ENCODE measurements around the gene TGFBR2.

Gene TGFBR2

DNA sequence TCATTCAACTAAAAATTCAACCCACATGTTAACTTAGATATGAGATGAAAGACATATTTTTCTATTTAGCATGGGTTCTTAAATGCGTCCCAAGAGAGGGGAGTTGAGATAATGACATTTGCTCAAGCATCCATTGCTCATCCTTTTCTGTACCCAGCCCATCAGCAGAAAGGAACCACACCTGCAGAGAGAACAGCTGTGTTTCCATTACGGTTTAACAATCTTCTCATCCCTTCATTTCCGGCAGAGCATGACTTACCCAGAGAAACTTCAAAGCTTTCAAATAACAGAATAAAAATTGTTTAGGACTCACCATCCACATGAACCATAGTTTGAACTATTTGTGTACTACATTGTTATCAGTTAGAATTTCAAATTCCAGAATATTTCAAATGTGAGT is 113.1 kb downstream of the TGFBR2 start:
- DNase-seq (ENCODE audit: low read depth, low spot score): no peak

DNA sequence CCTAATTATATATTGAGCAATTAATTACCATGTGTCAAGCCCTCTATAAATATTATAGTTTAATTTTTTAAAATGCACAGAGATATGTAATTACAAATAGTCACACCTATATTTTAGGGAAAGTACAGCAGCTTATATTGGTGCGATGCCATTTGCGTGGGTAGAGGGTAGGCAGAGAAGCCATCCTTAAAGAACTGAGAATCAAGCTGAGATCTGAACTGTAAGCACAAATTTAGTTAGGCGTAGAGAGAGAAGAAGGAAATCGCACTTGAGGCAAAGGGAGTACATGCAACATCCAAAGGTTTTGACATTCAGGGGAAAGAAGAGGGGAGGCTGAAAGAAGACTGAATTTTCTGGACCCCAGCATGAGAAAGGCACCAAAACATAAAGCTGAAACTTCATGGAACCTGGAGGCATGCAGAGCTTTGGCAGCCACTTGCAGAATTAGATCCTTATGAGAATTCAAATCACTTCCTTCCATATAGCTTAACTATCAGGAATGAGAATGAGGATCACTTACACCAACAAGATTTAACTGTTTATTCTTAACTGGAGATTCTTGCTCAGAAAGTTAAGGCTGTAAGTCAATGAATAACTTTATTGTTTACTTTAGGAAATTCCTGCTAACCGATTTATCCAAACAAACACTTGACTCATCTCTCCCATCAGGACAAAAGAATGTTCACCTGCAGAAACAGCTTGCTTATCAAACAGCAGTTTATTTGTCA is 114.3 kb downstream of the TGFBR2 start:
- DNase-seq (ENCODE audit: low read depth, low spot score): no peak

DNA sequence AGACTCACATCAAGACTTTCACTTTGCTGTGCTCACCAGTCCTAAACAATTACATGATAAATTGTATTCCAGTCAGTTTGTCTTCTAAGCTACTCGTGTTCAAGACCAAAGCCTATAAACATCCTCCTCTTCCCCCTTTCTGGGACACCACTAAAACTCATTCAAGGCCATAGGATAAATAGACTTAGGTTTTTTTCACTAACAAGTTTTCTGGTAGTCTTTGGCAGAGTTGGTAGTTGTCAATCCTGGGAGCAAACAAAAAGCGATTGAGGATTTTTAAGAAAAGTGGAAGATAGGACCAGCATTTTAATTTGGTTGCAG is 114.9 kb downstream of the TGFBR2 start:
- no peak for DNase-seq (ENCODE audit: low read depth, low spot score)

DNA sequence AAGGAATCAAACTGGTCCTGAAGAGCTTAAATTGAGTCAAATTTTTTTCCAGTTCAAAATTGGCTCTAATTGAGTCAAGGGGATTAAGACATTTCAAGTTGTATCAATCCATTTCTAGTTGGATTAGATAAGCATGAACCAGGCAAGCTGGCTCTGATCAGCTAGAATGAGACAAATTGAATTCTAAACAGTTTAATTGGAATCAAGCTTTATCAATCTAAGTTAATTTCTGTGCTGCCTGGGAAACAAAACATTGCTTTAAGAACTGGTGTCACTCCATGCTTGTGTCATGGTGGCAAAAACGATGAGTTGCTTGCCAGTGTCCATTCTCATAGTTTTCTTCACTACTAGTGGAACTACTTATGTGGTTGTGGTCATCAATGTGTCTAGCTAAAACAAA is 116.8 kb downstream of the TGFBR2 start:
- DNase-seq (ENCODE audit: low read depth, low spot score): no peak

DNA sequence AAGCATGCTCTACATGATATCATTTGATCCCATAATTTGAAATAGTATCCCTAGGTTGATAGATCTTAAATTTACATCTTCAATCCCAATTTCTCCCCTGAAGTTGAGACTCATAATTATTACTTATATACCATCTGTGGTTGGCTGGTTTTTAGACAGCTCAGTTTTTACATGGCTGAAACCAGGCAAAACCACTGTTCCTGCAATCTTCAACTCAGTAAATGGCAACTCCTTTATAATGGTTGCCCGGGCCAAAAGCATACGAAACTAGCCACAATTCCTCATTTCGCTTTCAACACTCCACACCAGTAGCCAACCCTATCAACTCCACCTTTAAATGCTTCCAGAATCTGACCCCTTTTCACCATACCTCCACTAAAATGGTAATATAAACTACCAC is 118.5 kb downstream of the TGFBR2 start:
- no peak for DNase-seq (ENCODE audit: low read depth, low spot score)

DNA sequence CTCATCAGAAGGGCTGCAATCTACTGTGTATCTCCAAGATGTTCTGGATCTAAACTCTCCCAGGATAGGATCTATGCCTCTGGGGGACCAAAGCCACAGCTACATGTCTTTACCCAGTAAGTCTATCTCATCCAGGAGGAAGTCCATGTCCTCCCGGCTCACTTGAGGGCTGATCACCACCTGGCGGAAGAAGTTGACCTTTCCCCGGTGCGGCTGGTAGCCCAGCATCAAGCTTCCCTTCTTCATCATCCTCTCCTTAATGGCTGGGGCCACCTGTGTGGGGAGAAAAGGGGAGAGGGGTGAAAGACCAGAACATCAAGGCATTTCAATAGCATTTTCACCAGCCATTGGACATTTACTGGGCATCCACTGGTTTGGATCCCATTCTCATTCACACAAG is 121.7 kb downstream of the TGFBR2 start:
- no peak for DNase-seq (ENCODE audit: low read depth, low spot score)

DNA sequence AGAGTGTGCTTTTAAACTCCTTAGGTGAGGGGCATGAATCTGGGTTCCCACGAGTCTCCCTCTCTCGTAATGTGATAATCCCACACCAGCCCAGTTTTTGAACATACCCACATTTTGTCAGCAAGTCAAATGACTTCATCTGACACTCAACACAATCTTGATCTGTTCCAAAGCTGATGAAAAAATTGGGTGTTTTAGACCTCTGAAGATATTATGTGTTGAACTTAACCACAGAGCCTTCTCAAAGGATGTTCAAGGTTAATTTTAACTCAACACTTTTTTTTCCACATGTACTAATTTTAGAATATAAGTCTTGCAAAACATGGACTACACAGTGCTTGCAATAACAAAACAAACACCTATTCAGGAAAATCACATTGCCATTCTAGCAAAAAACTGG is 123.1 kb downstream of the TGFBR2 start:
- DNase-seq (ENCODE audit: low read depth, low spot score): no peak

DNA sequence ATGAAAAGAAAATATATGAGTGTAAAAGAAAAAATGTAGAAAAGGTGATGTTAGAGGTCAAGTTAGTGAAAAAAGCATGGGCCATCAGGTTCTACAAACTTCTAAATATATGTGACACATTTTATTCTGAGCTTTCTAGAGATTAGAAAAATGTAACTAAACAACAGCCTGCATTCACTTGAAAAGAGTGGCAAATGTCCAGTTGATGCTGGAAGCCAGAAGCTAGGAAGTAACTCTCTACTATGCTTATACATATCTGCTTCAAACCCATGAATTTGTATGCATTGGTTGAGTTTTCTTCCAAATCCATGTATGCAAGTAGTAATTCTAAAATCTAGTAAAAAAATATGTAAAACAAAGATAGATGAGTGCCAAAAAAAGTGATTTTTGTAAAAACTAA is 123.5 kb downstream of the TGFBR2 start:
- DNase-seq (ENCODE audit: low read depth, low spot score): no peak

DNA sequence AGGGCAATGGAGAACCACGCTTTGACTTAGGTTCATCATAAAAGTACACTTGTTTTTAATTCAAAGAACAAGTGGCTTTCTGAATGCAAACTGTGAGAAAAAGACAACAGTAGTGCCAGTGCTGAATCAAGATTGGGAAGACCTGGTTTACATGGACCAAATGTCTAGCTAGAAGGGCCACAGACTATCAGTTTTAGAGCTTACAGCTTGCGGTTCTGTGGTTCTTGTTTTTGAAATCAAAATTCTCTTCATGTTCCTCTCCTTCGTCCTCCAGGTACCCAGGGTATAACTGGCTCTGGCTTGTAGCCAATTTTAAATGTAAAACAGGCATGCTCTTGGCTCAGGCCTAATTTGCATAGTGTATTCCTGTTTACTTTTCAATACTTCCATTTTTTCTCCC is 124.6 kb downstream of the TGFBR2 start:
- no peak for DNase-seq (ENCODE audit: low read depth, low spot score)

DNA sequence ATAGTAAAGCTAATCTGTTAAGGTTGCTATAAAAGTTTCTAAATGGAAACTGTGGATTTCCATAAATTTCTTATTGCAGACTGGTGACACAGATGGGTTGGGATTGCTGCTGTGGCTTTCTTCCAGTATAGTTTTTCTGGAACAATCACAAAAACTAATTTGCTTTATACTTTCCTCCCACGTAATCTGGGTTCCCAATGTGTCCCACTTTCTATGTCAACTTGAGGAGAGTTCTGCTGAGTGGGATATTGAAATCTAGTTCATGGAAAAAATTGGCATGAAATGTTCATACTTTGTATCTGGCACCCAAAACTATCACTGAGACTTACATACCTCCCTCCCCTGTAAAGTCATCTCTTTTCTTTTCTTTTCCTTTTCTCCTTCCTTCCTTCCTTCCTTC is 126.8 kb downstream of the TGFBR2 start:
- no peak for DNase-seq (ENCODE audit: low read depth, low spot score)

DNA sequence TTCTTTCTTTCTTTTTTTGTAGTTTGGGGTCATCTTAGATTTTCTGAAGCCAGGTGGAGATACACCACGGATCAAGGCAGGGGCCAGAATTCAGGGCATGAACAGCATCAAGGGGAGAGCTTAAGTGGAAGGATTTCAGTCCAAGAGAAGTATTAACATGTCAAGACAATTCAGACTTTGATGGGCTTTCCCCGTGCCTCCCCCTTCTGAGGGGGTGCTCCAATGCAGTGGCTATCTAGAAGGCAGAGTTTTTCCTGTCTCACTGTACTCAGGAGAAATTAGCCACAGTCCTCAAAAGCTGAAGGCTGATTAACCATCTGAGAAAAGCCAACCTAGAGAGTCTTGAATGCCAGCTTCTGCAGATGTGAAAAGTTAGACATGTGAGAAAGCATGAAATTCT is 127.3 kb downstream of the TGFBR2 start:
- no peak for DNase-seq (ENCODE audit: low read depth, low spot score)

DNA sequence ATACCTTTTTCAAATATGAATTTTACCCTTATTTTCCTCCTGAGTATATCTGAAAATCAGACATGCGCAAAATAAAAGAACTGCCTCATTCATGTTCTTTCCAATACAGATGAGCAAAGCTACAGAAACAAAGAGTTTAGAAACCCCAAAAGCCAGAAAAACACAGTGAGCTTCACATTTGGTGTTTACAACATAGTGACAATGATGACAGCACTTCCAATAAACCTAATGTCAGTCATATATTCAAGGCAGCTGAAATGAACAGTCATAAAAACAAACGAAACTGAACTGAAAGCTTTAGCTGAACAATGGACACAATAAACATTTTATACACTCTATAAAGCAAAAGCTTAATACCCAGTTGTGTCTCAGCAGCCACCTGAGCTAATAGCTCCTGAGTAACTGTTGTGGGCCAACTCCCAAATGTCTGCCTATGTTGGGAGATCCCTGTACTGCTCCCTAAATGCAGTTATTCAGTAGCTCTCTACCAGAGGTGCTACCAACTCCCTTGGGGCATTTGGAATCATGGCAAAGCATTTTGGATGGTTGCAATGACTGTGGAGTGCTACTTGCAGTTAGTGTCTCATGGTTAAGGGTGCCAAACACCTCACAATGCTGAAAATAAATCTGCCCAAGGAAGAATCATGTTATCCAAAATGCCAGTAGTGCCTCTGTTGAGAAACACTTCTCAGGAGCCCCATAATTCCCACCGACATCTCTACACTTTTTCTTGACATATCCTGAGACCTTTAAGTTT is 131.5 kb downstream of the TGFBR2 start:
- no peak for DNase-seq (ENCODE audit: low read depth, low spot score)

DNA sequence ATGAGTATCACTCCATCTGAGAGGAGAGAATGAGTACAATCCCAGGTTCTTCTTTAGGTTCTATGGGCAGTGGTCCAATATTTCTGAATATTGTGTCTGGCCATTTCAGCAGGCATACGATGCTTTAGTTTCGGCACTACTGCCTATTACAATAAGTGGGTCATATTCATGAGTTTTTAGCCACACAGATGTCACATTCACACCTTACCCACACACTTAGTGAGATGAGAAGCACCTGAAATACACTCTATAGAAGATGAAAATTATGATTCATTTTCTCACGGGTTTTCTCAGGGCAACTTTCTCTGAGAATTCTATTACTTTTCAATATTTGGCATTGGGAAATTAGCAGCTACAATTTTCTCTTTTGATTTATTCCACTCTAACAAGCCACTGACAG is 132.2 kb downstream of the TGFBR2 start:
- no peak for DNase-seq (ENCODE audit: low read depth, low spot score)

DNA sequence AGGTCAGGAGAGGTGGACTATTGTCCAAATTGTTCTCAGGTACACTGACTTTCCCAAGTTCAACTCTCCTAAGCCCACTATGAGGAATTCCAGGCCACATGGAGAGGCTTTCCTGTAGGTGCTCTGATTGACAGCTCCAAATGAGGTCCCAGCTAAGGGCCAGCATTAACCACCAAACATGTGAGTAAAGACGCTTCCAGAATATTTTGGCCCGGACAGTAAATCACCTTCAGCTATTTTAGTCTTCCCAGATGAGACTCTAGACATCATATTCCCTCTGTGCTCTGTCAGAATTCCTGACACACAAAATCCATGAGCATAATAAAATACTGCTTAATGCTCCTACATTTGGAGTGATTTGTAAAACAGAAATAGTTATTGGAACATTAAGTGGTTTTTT is 135.5 kb downstream of the TGFBR2 start:
- no peak for DNase-seq (ENCODE audit: low read depth, low spot score)

DNA sequence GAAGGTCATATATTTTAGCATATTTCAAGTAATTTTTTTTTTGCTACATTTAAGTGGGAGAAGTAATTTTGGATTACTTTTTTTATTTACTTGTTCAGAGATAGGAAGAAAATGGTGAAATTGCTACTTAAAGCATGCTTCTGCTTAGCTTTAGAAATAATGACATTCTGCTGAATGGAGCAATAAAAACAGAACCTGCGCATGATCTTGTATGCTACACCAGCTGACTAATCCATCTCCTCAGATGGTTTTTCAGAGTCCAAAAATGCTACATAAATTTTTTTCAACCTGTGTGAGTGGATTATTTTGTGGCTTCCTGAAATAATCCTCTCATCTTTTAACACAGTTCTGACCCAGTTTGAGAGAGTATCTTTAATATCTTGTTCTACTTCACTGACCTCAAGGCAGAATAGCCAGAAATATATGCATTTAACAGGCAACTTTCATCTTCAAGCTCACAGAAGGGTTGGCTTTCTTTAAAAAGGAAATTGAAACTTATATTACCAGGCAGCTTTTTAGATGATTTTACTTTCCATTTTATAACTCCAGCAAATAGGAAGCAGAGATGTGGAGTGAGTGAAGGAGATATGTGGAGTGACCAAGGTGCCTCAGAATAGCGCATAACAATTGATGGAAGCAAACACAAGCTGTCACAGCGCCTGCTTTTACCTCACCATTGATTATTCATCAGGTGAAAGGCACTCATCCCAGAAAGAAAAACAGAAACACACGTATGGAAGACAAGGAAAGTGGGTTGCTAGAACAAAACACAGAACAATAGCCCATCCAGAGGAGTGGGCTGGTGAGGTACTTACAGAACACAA is 136.6 kb downstream of the TGFBR2 start:
- DNase-seq (ENCODE audit: low read depth, low spot score): no peak
